Tibial artery (tissue), 4 donors: ENCODE results near the gene SCFD2.
"Not testable (repeated sequence)": the region's sequence is repeated elsewhere in the genome, so short reads cannot be mapped to it uniquely, and the experiment has no call there.

Experiments used
- DNase-seq, 2 donors: peaks; one replicate each; pipeline ENCODE4 v3.0.0-alpha.2; 2019
- H3K27ac ChIP-seq, 2 donors: fragments of 200-600 bp; sonication (generic) in 1 of 2; 1 replicate in 1 of 2; 2 replicates in 1 of 2; pipeline ENCODE4 v1.5.1; 2018 to 2019; ENCODE audit warnings: mild to moderate bottlenecking in 1 of 2
- H3K27me3 ChIP-seq, 2 donors: fragments of 200-600 bp; sonication (generic) in 1 of 2; one replicate each; pipeline versions ENCODE4 v1.5.1 to v1.6.0; 2016 to 2019
- H3K36me3 ChIP-seq, 3 donors: fragments of 200-600 bp; sonication (generic) in 2 of 3; one replicate each; pipeline ENCODE4 v1.5.1; 2016 to 2019; ENCODE audit warnings: mild to moderate bottlenecking in 2 of 3
- H3K4me1 ChIP-seq, 4 donors: fragments of 200-600 bp; sonication (generic) in 2 of 4; 1 replicate in 3 of 4; 2 replicates in 1 of 4; pipeline ENCODE4 v1.5.1; 2016 to 2019
- H3K4me3 ChIP-seq, 2 donors: fragments of 200-600 bp; sonication (generic) in 1 of 2; 1 replicate in 1 of 2; 2 replicates in 1 of 2; pipeline ENCODE4 v1.5.1; 2018 to 2019; ENCODE audit warnings: mild to moderate bottlenecking in 2 of 2
- H3K9me3 ChIP-seq, 3 donors: fragments of 200-600 bp; sonication (generic) in 1 of 3; one replicate each; pipeline ENCODE4 v1.5.1; 2016 to 2019
- intact Hi-C: fragments of 100-400 bp; cut with DNase I; formaldehyde crosslinking; loops from one replicate; pipeline ENCODE4 v1.15.0; 2023; ENCODE audit warnings: low total_unique reads
- TF ChIP-seq, protein P1 (sequence below), 2 experiments: fragments of 200-600 bp in 1 of 2; fragments of 450-650 bp in 1 of 2; IDR thresholded peaks; one replicate each; pipeline ENCODE4 v1.5.1; 2017 to 2019; ENCODE audit warnings: antibody characterized with exemption in 2 of 2, mild to moderate bottlenecking in 1 of 2, moderate library complexity in 1 of 2

SCFD2 gene

DNA sequence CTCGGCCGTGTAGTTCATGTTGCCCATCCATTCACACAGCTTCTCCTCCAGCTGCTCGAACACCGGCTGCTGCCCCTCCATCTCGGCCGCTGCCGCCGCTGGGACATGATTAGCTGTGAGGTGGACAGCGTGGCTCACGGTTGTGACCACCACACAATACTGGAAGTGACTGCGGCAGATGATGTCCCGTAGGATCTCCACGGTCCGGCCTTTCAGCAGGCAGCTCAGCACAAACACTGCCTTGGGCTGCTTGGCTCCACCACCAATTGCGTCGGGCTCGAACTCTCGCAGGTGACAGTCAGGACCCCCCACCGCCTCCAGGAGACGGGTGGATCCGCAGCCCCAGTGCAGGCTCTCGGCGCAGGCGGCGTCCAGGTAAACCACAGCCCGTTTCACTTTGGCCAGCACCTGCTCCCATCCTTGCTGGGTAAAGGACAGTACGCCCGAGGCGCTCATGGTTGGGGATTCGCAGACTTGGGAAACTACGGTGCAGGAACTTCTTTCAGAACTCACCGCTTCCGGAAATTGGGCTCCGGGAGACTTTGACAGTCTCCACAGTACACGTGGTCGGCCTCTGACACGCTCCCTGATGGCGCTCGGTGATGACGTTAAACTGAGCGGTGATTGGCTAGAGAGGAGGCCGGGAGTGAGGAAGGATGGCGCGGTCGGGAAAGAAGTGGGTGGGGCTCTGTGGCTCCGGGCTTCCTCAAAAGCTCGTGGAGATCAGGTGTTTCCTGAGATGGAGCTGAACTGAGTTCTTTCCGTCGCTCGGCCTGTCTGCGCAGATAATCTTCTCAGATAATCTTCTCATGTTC, at the start of gene SCFD2:
Gene SCFD2 (minus strand): TSS at position 576 of the 815 bp plus-strand sequence.
- intact Hi-C loops = no loop called here
- H3K9me3 ChIP-seq = no peaks in the 10 kb centered on the region
- peaks cover 0 to 46% (median 23%) of the 10 kb centered on the region in 4 donors for H3K4me1 ChIP-seq
- H3K4me3 ChIP-seq = peak within 1 kb of the TSS; percentile 67 to 94
- TF ChIP-seq, protein P1, sequence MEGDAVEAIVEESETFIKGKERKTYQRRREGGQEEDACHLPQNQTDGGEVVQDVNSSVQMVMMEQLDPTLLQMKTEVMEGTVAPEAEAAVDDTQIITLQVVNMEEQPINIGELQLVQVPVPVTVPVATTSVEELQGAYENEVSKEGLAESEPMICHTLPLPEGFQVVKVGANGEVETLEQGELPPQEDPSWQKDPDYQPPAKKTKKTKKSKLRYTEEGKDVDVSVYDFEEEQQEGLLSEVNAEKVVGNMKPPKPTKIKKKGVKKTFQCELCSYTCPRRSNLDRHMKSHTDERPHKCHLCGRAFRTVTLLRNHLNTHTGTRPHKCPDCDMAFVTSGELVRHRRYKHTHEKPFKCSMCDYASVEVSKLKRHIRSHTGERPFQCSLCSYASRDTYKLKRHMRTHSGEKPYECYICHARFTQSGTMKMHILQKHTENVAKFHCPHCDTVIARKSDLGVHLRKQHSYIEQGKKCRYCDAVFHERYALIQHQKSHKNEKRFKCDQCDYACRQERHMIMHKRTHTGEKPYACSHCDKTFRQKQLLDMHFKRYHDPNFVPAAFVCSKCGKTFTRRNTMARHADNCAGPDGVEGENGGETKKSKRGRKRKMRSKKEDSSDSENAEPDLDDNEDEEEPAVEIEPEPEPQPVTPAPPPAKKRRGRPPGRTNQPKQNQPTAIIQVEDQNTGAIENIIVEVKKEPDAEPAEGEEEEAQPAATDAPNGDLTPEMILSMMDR (IDR thresholded peaks at IDR 0.05) = no peak
- peaks cover 0 to 7% of the 10 kb centered on the region in 2 donors for H3K27me3 ChIP-seq
- no peaks in the 10 kb centered on the region for H3K36me3 ChIP-seq
- peak; percentile 98 to 99 for DNase-seq
- H3K27ac ChIP-seq = peak within 1 kb of the TSS; percentile 65

DNA sequence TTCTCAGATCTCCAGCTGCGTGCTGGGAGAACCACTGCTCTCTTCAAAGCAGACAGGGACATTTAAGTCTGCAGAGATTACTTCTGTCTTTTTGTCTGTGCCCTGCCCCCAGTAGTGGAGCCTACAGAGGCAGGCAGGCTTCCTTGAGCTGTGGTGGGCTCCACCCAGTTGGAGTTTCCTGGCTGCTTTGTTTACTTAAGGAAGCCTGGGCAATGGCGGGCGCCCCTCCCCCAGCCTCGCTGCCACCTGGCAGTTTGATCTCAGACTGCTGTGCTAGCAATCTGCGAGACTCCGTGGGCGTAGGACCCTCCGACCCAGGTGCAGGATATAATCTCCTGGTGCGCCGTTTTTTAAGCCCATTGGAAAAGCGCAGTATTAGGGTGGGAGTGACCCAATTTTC, 43.6 kb upstream of the SCFD2 start:
- intact Hi-C loops, DNase-seq, H3K27me3 ChIP-seq, H3K4me3 ChIP-seq, H3K4me1 ChIP-seq, H3K9me3 ChIP-seq, H3K27ac ChIP-seq: not testable (repeated sequence)
- H3K36me3 ChIP-seq = peaks cover 5 to 14% (median 13%) of the 10 kb centered on the region in 3 donors

DNA sequence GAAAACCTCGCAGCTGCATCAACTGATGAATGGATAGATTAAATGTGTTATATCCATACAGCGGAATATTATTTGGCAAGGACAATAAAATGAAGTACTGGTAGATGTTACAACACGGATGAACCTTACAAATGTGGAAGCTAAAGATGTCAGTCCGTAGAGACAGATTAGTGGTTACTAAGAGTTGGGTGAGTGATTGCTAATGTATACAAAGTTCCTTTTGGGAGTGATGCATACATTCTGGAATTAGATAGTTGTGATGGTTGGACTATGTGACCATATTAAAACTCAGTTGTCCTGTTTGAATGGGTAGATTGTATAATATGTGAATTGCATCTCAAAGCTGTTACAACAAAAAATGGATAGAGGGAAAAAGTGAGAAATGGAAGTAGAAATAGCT, 14.4 kb upstream of the SCFD2 start:
- DNase-seq = no peak
- intact Hi-C loops = no loop called here
- Histone ChIP-seq H3K4me3 (no peak overlapping the region), H3K36me3 (peaks cover 10 to 27% (median 21%) of the 10 kb centered on the region in 3 donors), H3K4me1 (peaks cover 0 to 27% (median 16%) of the 10 kb centered on the region in 4 donors), H3K9me3 (no peaks in the 10 kb centered on the region), H3K27me3 (no peaks in the 10 kb centered on the region), H3K27ac (no peak overlapping the region)
- TF ChIP-seq, protein P1 (IDR thresholded peaks at IDR 0.05) = no peak

DNA sequence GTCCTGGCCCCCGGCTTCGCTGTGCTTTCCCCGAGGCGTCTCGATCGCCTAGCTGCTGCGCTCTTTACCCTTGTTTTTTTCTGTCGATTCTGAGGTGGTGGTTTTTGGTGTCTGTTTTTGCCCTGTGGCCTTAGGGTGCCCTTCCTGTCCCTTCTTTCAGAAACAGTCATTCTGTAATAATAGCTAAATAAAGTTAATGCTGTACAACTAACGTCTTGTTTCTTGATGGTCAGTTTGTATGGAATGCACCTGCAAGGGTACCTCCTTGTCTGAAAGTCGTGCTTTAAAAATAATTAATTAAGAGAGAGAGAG, 12.3 kb upstream of the SCFD2 start:
- H3K4me3 ChIP-seq = peak overlapping the region; percentile 71 to 87
- no peak for DNase-seq
- peaks cover 0 to 9% (median under 1%) of the 10 kb centered on the region in 3 donors for H3K36me3 ChIP-seq
- TF ChIP-seq, protein P1 (IDR thresholded peaks at IDR 0.05) = no peak
- no peaks in the 10 kb centered on the region for H3K27me3 ChIP-seq
- intact Hi-C loops = no loop called here
- peaks cover 0 to 27% (median 16%) of the 10 kb centered on the region in 4 donors for H3K4me1 ChIP-seq
- no peaks in the 10 kb centered on the region for H3K9me3 ChIP-seq
- peak overlapping the region; percentile 79 to 89 for H3K27ac ChIP-seq

DNA sequence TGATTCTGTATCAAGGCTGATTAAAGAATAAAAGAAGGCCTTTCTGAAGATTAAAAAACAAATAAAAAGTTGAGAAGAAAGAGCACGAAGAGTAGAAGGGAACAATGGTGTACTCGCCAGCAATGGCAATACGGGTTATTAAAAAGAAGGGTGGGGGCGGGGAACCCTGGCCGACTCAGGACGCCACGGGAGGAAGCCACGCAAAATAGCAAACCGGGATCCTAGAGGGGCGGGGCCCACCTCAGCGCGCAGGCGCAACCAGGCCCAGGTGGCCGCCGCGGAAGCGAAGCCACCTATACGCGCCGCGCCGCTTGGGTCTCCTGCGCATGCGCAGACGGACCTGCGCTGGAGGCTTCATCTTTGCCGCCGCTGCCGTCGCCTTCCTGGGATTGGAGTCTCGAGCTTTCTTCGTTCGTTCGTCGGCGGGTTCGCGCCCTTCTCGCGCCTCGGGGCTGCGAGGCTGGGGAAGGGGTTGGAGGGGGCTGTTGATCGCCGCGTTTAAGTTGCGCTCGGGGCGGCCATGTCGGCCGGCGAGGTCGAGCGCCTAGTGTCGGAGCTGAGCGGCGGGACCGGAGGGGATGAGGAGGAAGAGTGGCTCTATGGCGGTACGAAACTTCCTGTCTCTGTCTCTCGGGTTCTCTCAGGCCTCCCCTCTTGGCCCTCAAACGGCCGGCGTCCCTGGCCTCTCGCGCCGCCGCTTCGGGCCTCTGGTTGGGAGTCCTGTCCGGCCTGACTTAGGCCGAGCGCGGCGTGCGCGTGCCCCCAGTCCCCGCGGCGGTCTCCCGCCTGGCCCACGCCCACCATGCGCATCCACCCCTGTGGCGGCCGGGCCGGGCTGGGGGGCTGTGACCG, 11.7 kb upstream of the SCFD2 start, which contains the start of gene FIP1L1:
Gene FIP1L1 (plus strand): TSS at position 323 of the 852 bp plus-strand sequence. CDS start 198 bp downstream, at position 521.
- H3K27ac ChIP-seq = peak within 1 kb of the TSS; percentile 79 to 89
- peak; percentile 93 to 96 for DNase-seq
- no peaks in the 10 kb centered on the region for H3K9me3 ChIP-seq
- intact Hi-C loops = no loop called here
- peak within 1 kb of the TSS; percentile 71 to 87 for H3K4me3 ChIP-seq
- H3K27me3 ChIP-seq = no peaks in the 10 kb centered on the region
- H3K4me1 ChIP-seq = peaks cover 0 to 27% (median 16%) of the 10 kb centered on the region in 4 donors
- TF ChIP-seq, protein P1 (IDR thresholded peaks at IDR 0.05) = no peak
- peaks cover 0 to 5% (median 0%) of the 10 kb centered on the region in 3 donors for H3K36me3 ChIP-seq
